H9 (cell line): Measurements from ENCODE around the gene ARFGEF2. TPM values are rescaled to one million over a fixed set of nuclear protein-coding genes. Genes with fewer than 3 reads are reported as not detected.

Experiments
- DNase-seq: peaks from one replicate; pipeline ENCODE4 v3.0.0-alpha.2; 2017
- H2AFZ ChIP-seq: one replicate; pipeline ENCODE4 v1.6.1; 2013; ENCODE audit warnings: mild to moderate bottlenecking, low read length, control low read depth, moderate library complexity
- H2AK5ac ChIP-seq: 2 replicates; pipeline ENCODE4 v1.6.1; 2013; ENCODE audit warnings: low read length, control low read depth, mixed read lengths; ENCODE audit not compliant: insufficient read length
- H2BK120ac ChIP-seq: one replicate; pipeline ENCODE4 v1.6.1; 2013; ENCODE audit warnings: low read depth, mild to moderate bottlenecking, low read length, control low read depth, inconsistent platforms; ENCODE audit not compliant: poor library complexity, severe bottlenecking
- H2BK12ac ChIP-seq: 2 replicates; pipeline ENCODE4 v1.6.1; 2013; ENCODE audit warnings: low read length, control low read depth, mixed read lengths, low read depth; ENCODE audit not compliant: insufficient read length
- H2BK15ac ChIP-seq: 2 replicates; pipeline ENCODE4 v1.6.1; 2013; ENCODE audit warnings: low read depth, low read length, control low read depth
- H2BK20ac ChIP-seq: one replicate; pipeline ENCODE4 v1.6.1; 2013; ENCODE audit warnings: low read depth, mild to moderate bottlenecking, low read length, control low read depth, inconsistent platforms; ENCODE audit not compliant: poor library complexity, severe bottlenecking
- H2BK5ac ChIP-seq: 2 replicates; pipeline ENCODE4 v1.6.1; 2013; ENCODE audit warnings: low read length, control low read depth, mixed read lengths; ENCODE audit not compliant: insufficient read length
- H3K14ac ChIP-seq: 2 replicates; pipeline ENCODE4 v1.6.1; 2013; ENCODE audit warnings: low read length, control low read depth; ENCODE audit not compliant: insufficient read depth
- H3K18ac ChIP-seq: 2 replicates; pipeline ENCODE4 v1.6.1; 2013; ENCODE audit warnings: low read depth, mild to moderate bottlenecking, mixed read lengths, low read length, control low read depth; ENCODE audit not compliant: insufficient read length
- H3K23ac ChIP-seq: 2 replicates; pipeline ENCODE4 v1.6.1; 2013; ENCODE audit warnings: low read length, control low read depth, mixed read lengths, low read depth; ENCODE audit not compliant: insufficient read length
- H3K23me2 ChIP-seq: 2 replicates; pipeline ENCODE4 v1.6.1; 2013; ENCODE audit warnings: low read depth, mild to moderate bottlenecking, mixed read lengths, low read length, control low read depth; ENCODE audit not compliant: insufficient read length, poor library complexity, severe bottlenecking
- H3K27ac ChIP-seq: 2 replicates; pipeline ENCODE4 v1.5.1; 2013; ENCODE audit warnings: low read length, control low read depth, mixed read lengths, low read depth; ENCODE audit not compliant: insufficient read length
- H3K27me3 ChIP-seq: 2 replicates; pipeline ENCODE4 v1.6.1; 2013; ENCODE audit warnings: low read length, control low read depth, inconsistent platforms; ENCODE audit not compliant: insufficient read depth
- H3K4ac ChIP-seq: 2 replicates; pipeline ENCODE4 v1.6.1; 2013; ENCODE audit warnings: low read depth, mild to moderate bottlenecking, control low read depth, inconsistent platforms, low read length, moderate library complexity
- H3K4me1 ChIP-seq: 2 replicates; pipeline ENCODE4 v1.6.1; 2013; ENCODE audit warnings: low read length, control low read depth, inconsistent platforms; ENCODE audit not compliant: insufficient read depth
- H3K4me2 ChIP-seq: 2 replicates; pipeline ENCODE4 v1.6.1; 2013; ENCODE audit warnings: low read length, control low read depth, mixed read lengths; ENCODE audit not compliant: insufficient read length, insufficient read depth
- H3K56ac ChIP-seq: 2 replicates; pipeline ENCODE4 v1.6.1; 2013; ENCODE audit warnings: low read depth, mild to moderate bottlenecking, mixed read lengths, low read length, control low read depth; ENCODE audit not compliant: insufficient read length
- H3K79me1 ChIP-seq: 2 replicates; pipeline ENCODE4 v1.6.1; 2013; ENCODE audit warnings: low read depth, mild to moderate bottlenecking, moderate library complexity, low read length, control low read depth, inconsistent platforms; ENCODE audit not compliant: insufficient read depth, poor library complexity, severe bottlenecking
- H3K79me2 ChIP-seq: 2 replicates; pipeline ENCODE4 v1.6.1; 2013; ENCODE audit warnings: low read length, control low read depth, inconsistent platforms; ENCODE audit not compliant: insufficient read depth
- H3K9ac ChIP-seq: 2 replicates; pipeline ENCODE4 v1.6.1; 2013; ENCODE audit warnings: low read length, control low read depth, mixed read lengths; ENCODE audit not compliant: insufficient read length; ENCODE audit errors: extremely low read depth
- H3K9me3 ChIP-seq: one replicate; pipeline ENCODE4 v1.6.1; 2013; ENCODE audit warnings: low read depth, low read length, inconsistent platforms; ENCODE audit not compliant: control insufficient read depth
- H3T11ph ChIP-seq: one replicate; pipeline ENCODE4 v1.6.1; 2013; ENCODE audit warnings: mild to moderate bottlenecking, low read length, control low read depth, inconsistent platforms
- H4K20me1 ChIP-seq: one replicate; pipeline ENCODE4 v1.6.1; 2013; ENCODE audit not compliant: control insufficient read depth, insufficient read length, insufficient read depth
- H4K5ac ChIP-seq: 2 replicates; pipeline ENCODE4 v1.6.1; 2013; ENCODE audit warnings: low read depth, mild to moderate bottlenecking, mixed read lengths, low read length, control low read depth; ENCODE audit not compliant: insufficient read length
- H4K8ac ChIP-seq: replicated peaks from 2 replicates; pipeline ENCODE4 v1.6.1; 2013; ENCODE audit warnings: low read length, control low read depth, mixed read lengths, low read depth; ENCODE audit not compliant: insufficient read length
- H4K91ac ChIP-seq: 2 replicates; pipeline ENCODE4 v1.6.1; 2013; ENCODE audit warnings: low read depth, mild to moderate bottlenecking, moderate library complexity, mixed read lengths, low read length, control low read depth; ENCODE audit not compliant: insufficient read length
- H3K27ac Mint-ChIP-seq, 3 experiments: 2 replicates in 2 of 3; 3 replicates in 1 of 3; pipeline ENCODE4 v1.8.0; 2020 to 2021; ENCODE audit warnings: mixed read lengths in 3 of 3, mild to moderate bottlenecking in 1 of 3, moderate library complexity in 1 of 3
- H3K27me3 Mint-ChIP-seq: 2 replicates; pipeline ENCODE4 v1.8.0; 2021; ENCODE audit warnings: low read depth, mild to moderate bottlenecking, moderate library complexity, mixed read lengths
- H3K36me3 Mint-ChIP-seq, 3 experiments: 2 replicates in 2 of 3; 3 replicates in 1 of 3; pipeline ENCODE4 v1.8.0; 2020 to 2021; ENCODE audit warnings: low read depth in 3 of 3, mixed read lengths in 3 of 3; ENCODE audit not compliant: insufficient read depth in 1 of 3
- H3K4me1 Mint-ChIP-seq, 2 experiments: 2 replicates each; pipeline ENCODE4 v1.8.0; 2020; ENCODE audit warnings: mixed read lengths in 2 of 2
- H3K4me3 Mint-ChIP-seq, 2 experiments: 2 replicates in 1 of 2; 3 replicates in 1 of 2; pipeline ENCODE4 v1.8.0; 2020 to 2021; ENCODE audit warnings: mild to moderate bottlenecking in 2 of 2, mixed read lengths in 2 of 2, moderate library complexity in 1 of 2
- H3K9me3 Mint-ChIP-seq, 2 experiments: 2 replicates in 1 of 2; 3 replicates in 1 of 2; pipeline ENCODE4 v1.8.0; 2020; ENCODE audit warnings: mild to moderate bottlenecking in 2 of 2, mixed read lengths in 2 of 2, moderate library complexity in 1 of 2
- CTCF ChIP-seq: fragments of 200-600 bp; sonication (generic); conservative IDR thresholded peaks from 3 replicates; pipeline ENCODE4 v1.8.0; 2021; ENCODE audit warnings: antibody characterized with exemption, mild to moderate bottlenecking
- WGBS: extraction: QIAGEN DNeasy Blood & Tissue Kit; methylation state at CpG from one replicate; pipeline ENCODE4 v1.1.7; 2013; ENCODE audit warnings: missing lambda C conversion rate, low lambda C conversion rate, mixed read lengths; ENCODE audit not compliant: insufficient read length; ENCODE audit errors: extremely low coverage; 5-methylcytosine and 5-hydroxymethylcytosine counted together
- total RNA-seq: library from RNA; stranded (reverse); gene quantifications from 2 replicates; pipeline ENCODE4 v1.2.1, GENCODE V29; 2021

ARFGEF2 gene
- total RNA-seq, 1 experiment from 2014 or later = 16.6 TPM

DNA sequence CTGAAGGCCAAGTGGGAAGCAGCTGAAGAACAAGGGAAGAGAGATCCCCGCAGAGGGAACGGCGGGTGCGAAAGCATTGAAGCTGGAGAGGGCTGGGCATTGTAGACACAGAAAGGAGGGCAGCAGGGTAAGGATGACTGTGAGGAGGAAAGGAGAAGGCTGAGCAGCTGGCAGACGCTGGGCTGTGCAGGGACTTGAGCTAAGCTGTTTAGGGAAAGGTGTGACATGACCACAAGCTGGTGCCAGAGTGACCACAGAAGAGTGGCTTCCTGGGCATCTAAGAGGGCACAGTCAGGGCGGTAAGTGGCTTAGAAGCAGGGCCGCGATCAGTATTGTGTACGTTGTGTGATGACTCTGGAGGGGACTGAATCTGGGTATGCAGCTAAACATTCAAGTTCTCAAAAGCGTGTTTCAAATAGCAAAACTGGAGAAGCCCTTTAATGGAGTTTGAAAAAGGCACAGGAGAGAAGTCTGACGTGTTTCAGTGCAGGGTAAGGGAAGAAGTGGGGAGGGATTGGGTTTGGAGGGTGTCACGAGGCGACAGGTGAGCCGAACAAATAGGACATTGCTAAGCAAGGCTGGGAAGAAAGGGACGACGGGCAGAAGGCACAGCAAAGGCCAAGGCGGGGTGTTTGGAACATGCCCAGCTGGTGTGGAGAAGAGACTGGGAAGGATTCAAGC is 46.1 kb upstream of the ARFGEF2 start:
- H4K8ac ChIP-seq = no peak overlapping the region
- no peak overlapping the region for H4K91ac ChIP-seq
- no peaks in the 10 kb centered on the region for H3K79me2 ChIP-seq
- no peak for TF ChIP-seq CTCF
- H4K20me1 ChIP-seq = no peaks in the 10 kb centered on the region
- DNase-seq = no peak
- H3K79me1 ChIP-seq = no peaks in the 10 kb centered on the region
- H2BK120ac ChIP-seq = no peak overlapping the region
- WGBS = no CpG with 5 or more reads among the region's 17 CpGs
- no peak overlapping the region for H3K4ac ChIP-seq
- no peak overlapping the region for H3K56ac ChIP-seq
- no peak overlapping the region for H4K5ac ChIP-seq
- H3K4me1 ChIP-seq = no peaks in the 10 kb centered on the region
- no peak overlapping the region for H2BK15ac ChIP-seq
- no peak overlapping the region for H3K23ac ChIP-seq
- H3K36me3 Mint-ChIP-seq = no peaks in the 10 kb centered on the region
- H2BK5ac ChIP-seq = no peak overlapping the region
- no peak overlapping the region for H3K27ac ChIP-seq
- H3K27ac Mint-ChIP-seq = peak overlapping the region in 1 of 3 experiments; percentile 29; a peak in 1 of 7 replicates
- no peaks in the 10 kb centered on the region for H3K27me3 ChIP-seq
- H3K4me1 Mint-ChIP-seq = peaks cover 4 to 8% of the 10 kb centered on the region in 2 experiments; a peak in 3 of 4 replicates
- no peak overlapping the region; a peak in 1 of 5 replicates for H3K4me3 Mint-ChIP-seq
- no peak overlapping the region for H2AK5ac ChIP-seq
- no peak overlapping the region for H3K4me2 ChIP-seq
- peaks cover 7% of the 10 kb centered on the region for H3K27me3 Mint-ChIP-seq
- H2BK12ac ChIP-seq = no peak overlapping the region
- H2BK20ac ChIP-seq = no peak overlapping the region
- no peak overlapping the region for H3K14ac ChIP-seq
- H3K9ac ChIP-seq = no peak overlapping the region
- no peaks in the 10 kb centered on the region for H3K9me3 ChIP-seq
- no peaks in the 10 kb centered on the region for H3K9me3 Mint-ChIP-seq
- H3K18ac ChIP-seq = no peak overlapping the region
- H3K23me2 ChIP-seq = no peaks in the 10 kb centered on the region
- H2AFZ ChIP-seq = no peak overlapping the region
- no peak overlapping the region for H3T11ph ChIP-seq
